Stomach (tissue), 4 donors: ENCODE measurements around the gene DAB1.

Experiments used
- CTCF ChIP-seq, 7 experiments: fragments of 450-650 bp in 4 of 7; fragments of 200-600 bp in 3 of 7; sonication (generic) in 3 of 7; IDR thresholded peaks; one replicate each; pipeline ENCODE4 v1.5.1; 2016 to 2019; ENCODE audit warnings: antibody characterized with exemption in 7 of 7, control low read depth in 2 of 7, mild to moderate bottlenecking in 1 of 7
- EP300 ChIP-seq: sonication (generic); formaldehyde crosslinking; IDR thresholded peaks from one replicate; pipeline ENCODE4 v1.6.1; 2017; ENCODE audit warnings: antibody characterized with exemption
- POLR2A ChIP-seq, 4 donors: fragments of 450-650 bp; IDR thresholded peaks; one replicate each; pipeline ENCODE4 v1.6.1; 2016; ENCODE audit warnings: antibody characterized with exemption in 4 of 4, control low read depth in 2 of 4, mild to moderate bottlenecking in 1 of 4, moderate library complexity in 1 of 4
- POLR2AphosphoS5 ChIP-seq, 3 donors: sonication (generic); formaldehyde crosslinking; IDR thresholded peaks; one replicate each; pipeline ENCODE4 v1.6.1; 2016; ENCODE audit warnings: antibody characterized with exemption in 3 of 3

- TF ChIP-seq CTCF (IDR thresholded peaks at IDR 0.05) (no peak), POLR2A (IDR thresholded peaks at IDR 0.05) (no peak), POLR2AphosphoS5 (IDR thresholded peaks at IDR 0.05) (no peak), EP300 (no peak)
Observed at GRCh38 chr1:57222307-57222706, 201.6 kb downstream of the DAB1 start.
